Right lung (tissue), 5 donors: ENCODE data around the gene SCTR. TPM values are rescaled to one million over a fixed set of nuclear protein-coding genes. Genes with fewer than 3 reads are reported as not detected.
A peak's percentile ranks its signal among the peaks of the same experiment; 100 is the strongest.
"Not testable (repeated sequence)": the region's sequence is repeated elsewhere in the genome, so short reads cannot be mapped to it uniquely, and the experiment has no call there.

Source experiments
- DNase-seq, 2 donors: peaks; one replicate each; pipeline ENCODE4 v3.0.0-alpha.2; 2013
- polyA plus RNA-seq, 5 donors: library from polyadenylated mRNA; unstranded; fragments of 120-200 nt; gene quantifications; one replicate each; pipeline versions ENCODE4 v1.2.1 to v1.2.3, GENCODE V29; 2013; ENCODE audit warnings: inconsistent platforms in 1 of 5, low replicate concordance in 1 of 5; ENCODE audit not compliant: insufficient read length in 5 of 5, insufficient read depth in 1 of 5

SCTR gene
- polyA plus RNA-seq, 5 donors: 1.4 to 9.7 (median 6.4) TPM

- no peak for DNase-seq
Observed at GRCh38 chr2:119415630-119416029, 108.7 kb downstream of the SCTR start.

GRCh38 chr2:119414894-119415293 is 109.4 kb downstream of the SCTR start:
- no peak for DNase-seq

GRCh38 chr2:119409506-119409905 is 114.8 kb downstream of the SCTR start:
- no peak for DNase-seq

- no peak for DNase-seq
Observed at GRCh38 chr2:119408221-119408619, 116.1 kb downstream of the SCTR start.

GRCh38 chr2:119407430-119408220 is 116.7 kb downstream of the SCTR start:
- peak in 1 of 2 donors; percentile 64 for DNase-seq

GRCh38 chr2:119405151-119405550 is 119.1 kb downstream of the SCTR start:
- DNase-seq: no peak

GRCh38 chr2:119403618-119404017 is 120.7 kb downstream of the SCTR start:
- DNase-seq: not testable (repeated sequence)

- no peak for DNase-seq
Observed at GRCh38 chr2:119402645-119403560, 121.4 kb downstream of the SCTR start.

- no peak for DNase-seq
Observed at GRCh38 chr2:119402106-119402505, 122.2 kb downstream of the SCTR start.

- DNase-seq: no peak
Observed at GRCh38 chr2:119397196-119397595, 127.1 kb downstream of the SCTR start.

- DNase-seq: no peak
Observed at GRCh38 chr2:119393971-119394748, 130.1 kb downstream of the SCTR start.

Other genes starting within 250 kb of the SCTR start
- 10 to 100 TPM; 15.6 to 22.5 (median 16.9) TPM for gene C2orf76, start 157.6 kb downstream of the SCTR start, polyA plus RNA-seq
- gene DBI, start 157.5 kb downstream of the SCTR start, polyA plus RNA-seq: 100 to 1,000 TPM; 111 to 212 (median 138) TPM
- 10 to 100 TPM; 28.4 to 31.4 (median 29.1) TPM for gene TMEM37, start 92.6 kb downstream of the SCTR start, polyA plus RNA-seq
- 10 to 100 TPM; 12.2 to 18.1 (median 13.4) TPM for gene CFAP221, start 20.0 kb upstream of the SCTR start, polyA plus RNA-seq
- gene TMEM177, start 154.7 kb upstream of the SCTR start, polyA plus RNA-seq: 10 to 100 TPM; 12.3 to 15.7 (median 12.9) TPM
- gene PTPN4, start 235.4 kb upstream of the SCTR start, polyA plus RNA-seq: 10 to 100 TPM; 15.4 to 32.3 (median 25.8) TPM